ENCODE results near the gene PRDM16.
A peak's percentile ranks its signal among the peaks of the same experiment; 100 is the strongest.

The PRDM16 gene

GRCh38 chr1:3456964-3457909, 388.2 kb downstream of the PRDM16 start:
- TF ChIP-seq, protein P1, sequence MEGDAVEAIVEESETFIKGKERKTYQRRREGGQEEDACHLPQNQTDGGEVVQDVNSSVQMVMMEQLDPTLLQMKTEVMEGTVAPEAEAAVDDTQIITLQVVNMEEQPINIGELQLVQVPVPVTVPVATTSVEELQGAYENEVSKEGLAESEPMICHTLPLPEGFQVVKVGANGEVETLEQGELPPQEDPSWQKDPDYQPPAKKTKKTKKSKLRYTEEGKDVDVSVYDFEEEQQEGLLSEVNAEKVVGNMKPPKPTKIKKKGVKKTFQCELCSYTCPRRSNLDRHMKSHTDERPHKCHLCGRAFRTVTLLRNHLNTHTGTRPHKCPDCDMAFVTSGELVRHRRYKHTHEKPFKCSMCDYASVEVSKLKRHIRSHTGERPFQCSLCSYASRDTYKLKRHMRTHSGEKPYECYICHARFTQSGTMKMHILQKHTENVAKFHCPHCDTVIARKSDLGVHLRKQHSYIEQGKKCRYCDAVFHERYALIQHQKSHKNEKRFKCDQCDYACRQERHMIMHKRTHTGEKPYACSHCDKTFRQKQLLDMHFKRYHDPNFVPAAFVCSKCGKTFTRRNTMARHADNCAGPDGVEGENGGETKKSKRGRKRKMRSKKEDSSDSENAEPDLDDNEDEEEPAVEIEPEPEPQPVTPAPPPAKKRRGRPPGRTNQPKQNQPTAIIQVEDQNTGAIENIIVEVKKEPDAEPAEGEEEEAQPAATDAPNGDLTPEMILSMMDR (conservative IDR thresholded peaks at IDR 0.05): no peak
- TF ChIP-seq ZFX (IDR thresholded peaks at IDR 0.05): no peak

DNA sequence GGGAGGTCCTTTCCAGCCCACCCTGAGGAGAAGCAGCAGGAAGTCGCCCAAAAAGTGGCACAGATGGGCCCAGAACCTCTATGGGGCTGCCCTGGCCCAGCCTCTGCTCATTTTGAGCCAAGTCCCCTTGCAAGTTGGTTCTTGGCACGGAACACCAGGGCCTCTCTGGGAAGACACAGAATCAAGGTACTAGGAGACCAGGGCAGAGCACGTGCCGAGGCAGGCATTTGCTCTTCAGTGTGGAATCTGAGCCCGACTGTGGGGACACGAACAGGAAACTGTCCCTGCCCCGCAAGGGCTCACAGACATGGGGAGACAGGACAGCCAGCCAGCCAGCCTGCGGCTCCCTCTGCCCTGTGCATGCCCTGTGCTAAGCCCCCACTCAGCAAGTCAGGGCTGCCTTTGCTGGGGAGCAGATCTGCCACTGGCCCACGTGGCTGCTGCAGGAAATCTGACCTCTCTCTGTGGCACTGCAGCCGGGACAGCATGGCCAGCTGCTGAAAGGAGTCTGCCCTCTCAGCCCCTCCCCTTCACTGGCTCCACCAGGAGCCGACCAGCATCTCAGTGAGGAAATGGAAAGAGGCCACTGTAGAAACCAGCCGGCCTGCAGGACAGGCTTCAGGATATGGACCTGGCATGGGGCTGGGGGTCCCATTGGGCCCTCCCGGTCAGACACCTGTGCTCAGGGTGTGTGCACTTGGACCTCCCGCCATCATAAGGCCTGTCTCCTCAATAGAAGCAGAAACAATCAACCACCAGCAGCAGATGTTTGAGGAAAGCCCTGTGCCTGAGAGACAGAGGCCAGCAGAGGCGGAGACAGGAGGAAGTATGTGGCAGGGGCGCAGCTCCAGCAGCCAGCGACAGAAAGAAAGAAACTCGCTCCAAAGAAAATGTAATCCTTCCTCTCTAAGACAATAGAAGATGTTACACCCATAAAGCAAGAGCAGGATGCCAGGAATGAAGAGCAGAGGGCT, 389.2 kb downstream of the PRDM16 start:
- no peak overlapping the region for H3K27ac ChIP-seq
- no peak for TF ChIP-seq ZFX (IDR thresholded peaks at IDR 0.05)
- TF ChIP-seq, protein P1 (conservative IDR thresholded peaks at IDR 0.05): no peak

More at GRCh38 chr1:3456964-3457909, 388.2 kb downstream of the PRDM16 start:
- H3K27ac ChIP-seq: no peak overlapping the region

GRCh38 chr1:3459051-3459908, 390.3 kb downstream of the PRDM16 start:
- TF ChIP-seq, protein P1 (conservative IDR thresholded peaks at IDR 0.05): no peak
- no peak for TF ChIP-seq ZFX (IDR thresholded peaks at IDR 0.05)
- H3K27ac ChIP-seq: peak overlapping the region; percentile 25

GRCh38 chr1:3459940-3460671, 391.1 kb downstream of the PRDM16 start:
- peak overlapping the region; percentile 25 for H3K27ac ChIP-seq
- TF ChIP-seq, protein P1 (conservative IDR thresholded peaks at IDR 0.05): no peak
- TF ChIP-seq ZFX (IDR thresholded peaks at IDR 0.05): no peak

DNA sequence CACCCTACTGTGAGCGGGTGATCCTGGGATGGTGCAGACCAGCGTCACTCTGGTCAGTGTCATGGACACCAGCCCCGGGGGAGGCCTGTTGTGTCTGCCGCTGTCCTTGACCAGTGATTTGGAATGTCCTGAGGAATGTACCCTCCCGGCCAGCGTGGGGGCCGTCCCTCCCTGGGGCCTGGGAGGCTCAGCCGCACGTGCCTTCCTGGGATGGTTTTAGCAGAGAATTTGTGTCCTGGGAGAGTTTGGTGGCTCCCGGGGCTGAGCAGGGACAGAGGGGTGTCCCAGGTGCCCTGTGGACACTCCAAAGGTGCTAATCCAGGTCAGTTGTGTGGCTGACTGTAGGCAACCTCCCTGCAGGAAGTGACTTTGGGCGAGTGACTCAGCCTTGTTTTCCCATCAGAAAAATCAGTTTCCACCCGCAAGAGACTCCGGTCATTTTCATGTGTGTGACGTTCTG, 391.7 kb downstream of the PRDM16 start:
- peak overlapping the region; percentile 25 for H3K27ac ChIP-seq
- TF ChIP-seq, protein P1 (conservative IDR thresholded peaks at IDR 0.05): no peak
- no peak for TF ChIP-seq ZFX (IDR thresholded peaks at IDR 0.05)

All from C4-2B (cell line).